Mammary epithelial cell (primary cell): ENCODE measurements around the gene ZBTB3.

ENCODE experiments used
- CTCF ChIP-seq, 2 donors: IDR thresholded peaks in 1 of 2; conservative IDR thresholded peaks in 1 of 2; 2 replicates each; pipeline ENCODE4 v1.5.1; 2011 to 2012; ENCODE audit warnings: inconsistent platforms in 2 of 2, low read length in 2 of 2, mild to moderate bottlenecking in 2 of 2, control low read depth in 1 of 2, low read depth in 1 of 2; ENCODE audit not compliant: insufficient read depth in 1 of 2; ENCODE audit errors: extremely low read depth in 1 of 2
- EZH2 ChIP-seq: IDR thresholded peaks from 2 replicates; pipeline ENCODE4 v1.6.1; 2012; ENCODE audit warnings: low read length, inconsistent platforms, borderline replicate concordance

DNA sequence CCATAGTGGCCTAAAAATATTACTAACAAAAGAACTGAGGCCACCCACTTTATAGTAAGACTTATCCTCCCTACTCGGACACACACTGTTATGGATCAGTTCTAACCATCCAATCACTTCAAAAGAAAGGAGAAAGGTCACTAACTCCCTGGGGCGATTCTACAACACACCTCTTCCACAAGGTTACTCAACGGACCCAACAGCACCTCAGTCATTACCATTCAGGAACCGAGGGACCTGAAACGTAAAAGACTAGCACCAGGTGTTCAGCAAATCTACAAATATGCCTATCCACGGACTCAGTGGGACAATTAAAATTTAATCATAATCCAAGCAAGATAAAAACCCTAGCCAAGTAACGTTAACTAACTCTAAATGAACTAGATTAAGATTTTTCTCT is 28.3 kb downstream of the ZBTB3 start:
- TF ChIP-seq CTCF (conservative IDR thresholded peaks at IDR 0.05 in 1 of 2, IDR thresholded peaks at IDR 0.05 in 1 of 2; ENCODE audit: extremely low read depth in 1 of 2, insufficient read depth in 1 of 2, low read depth in 1 of 2, low read length in 2 of 2), result no peak
- TF ChIP-seq EZH2, result no peak
